GM18909 (cell line): ENCODE measurements around the gene PGAP6.
"Not testable (repeated sequence)": the region's sequence is repeated elsewhere in the genome, so short reads cannot be mapped to it uniquely, and the experiment has no call there.

Source experiments
- ATAC-seq: cut with Tn5 transposase; IDR thresholded peaks from one replicate; pipeline ENCODE4 v1.9.1; 2021; ENCODE audit warnings: mild to moderate bottlenecking; ENCODE audit not compliant: unreplicated experiment, poor library complexity

The PGAP6 gene

GRCh38 chr16:369275-369865, 12.4 kb downstream of the PGAP6 start:
- ATAC-seq, result no peak

GRCh38 chr16:368388-369158, 13.2 kb downstream of the PGAP6 start:
- ATAC-seq, result no peak

DNA sequence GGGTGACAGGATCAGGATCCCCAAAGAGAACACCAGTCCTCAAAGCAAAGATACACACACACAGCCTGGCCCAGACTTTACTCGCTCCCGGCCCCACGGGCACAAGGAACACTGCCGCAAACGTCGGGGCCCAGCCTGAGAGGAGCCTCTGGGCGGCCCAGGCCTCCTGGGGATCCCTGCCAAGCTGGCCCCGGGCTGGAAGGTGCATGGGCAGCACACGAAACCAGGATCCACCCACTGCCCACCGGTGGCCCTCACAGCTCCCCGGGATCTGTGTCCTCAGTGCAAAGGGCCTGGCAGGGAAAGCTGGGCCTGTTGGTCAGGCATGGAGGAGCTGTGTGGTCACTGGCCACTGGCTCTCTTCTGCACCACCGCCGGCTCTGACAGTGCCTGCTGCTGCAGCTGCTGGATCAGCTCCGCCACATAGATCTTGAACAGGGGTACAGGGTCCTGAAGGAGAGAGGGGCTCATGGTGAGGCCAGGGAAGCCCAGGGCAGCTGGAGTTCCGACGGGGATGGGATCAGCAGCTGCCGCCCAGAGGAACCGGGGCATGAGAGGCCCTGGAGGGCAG, 14.4 kb downstream of the PGAP6 start:
- no peak for ATAC-seq

DNA sequence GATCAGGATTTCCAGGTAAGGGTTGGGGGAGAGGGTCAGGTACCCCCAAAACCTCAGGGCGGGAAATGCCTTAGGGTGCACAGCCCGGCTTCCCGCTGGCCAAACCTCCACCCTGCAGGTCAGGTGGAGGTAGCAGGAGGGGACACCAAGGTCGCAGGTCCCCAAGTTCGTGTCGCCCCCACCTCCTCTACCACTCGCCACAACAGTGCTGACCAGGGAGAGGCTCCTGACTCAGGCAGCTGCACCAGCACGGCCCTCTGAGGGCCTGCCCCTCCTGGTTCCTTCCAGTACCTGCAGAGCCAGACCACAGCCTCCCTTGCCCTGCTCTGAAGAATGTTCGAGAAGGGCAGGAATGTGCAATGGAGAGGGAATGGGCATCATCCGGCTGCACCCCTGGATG, 15.3 kb downstream of the PGAP6 start:
- ATAC-seq, result no peak

DNA sequence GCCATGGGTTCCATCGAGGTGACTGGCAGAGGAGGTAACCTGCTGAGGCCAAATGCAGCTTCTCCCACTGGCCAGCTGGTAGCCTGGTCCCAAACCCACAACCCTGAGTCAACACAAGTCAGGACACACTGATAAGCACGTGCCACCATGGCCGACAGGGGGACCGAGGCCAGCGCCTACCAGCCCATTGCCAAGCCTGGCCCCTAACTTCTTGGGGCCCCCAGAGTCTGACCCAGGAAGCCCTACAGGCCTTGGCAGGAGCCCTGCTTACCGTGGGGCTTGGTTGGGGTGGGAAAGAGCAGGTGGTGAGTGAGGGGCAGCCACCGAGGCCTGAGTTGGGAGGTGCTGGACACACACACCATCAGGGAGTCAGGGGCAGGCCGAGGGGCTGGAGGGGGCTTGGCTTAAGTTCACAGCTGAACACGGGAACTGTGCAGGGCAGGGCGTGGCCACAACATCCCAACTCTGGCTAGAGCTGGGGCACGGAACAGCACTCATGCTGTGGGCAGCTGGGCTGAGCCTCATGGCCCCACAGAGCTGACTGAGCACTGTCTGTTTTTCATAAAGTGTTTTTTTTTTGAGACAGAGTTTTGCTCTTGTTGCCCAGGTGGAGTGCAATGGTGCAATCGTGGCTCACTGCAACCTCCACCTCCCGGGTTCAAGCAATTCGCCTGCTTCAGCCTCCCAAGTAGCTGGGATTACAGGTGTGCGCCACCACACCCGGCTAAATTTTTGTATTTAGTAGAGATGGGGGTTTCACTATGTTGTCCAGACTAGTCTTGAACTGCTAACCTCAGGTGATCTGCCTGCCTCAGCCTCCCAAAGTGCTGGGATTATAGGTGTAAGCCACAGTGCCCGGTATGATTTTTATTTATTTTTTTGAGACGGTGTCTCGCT, 16.9 kb downstream of the PGAP6 start:
- ATAC-seq, result no peak

- ATAC-seq, result no peak
Observed at GRCh38 chr16:363766-364490, 17.9 kb downstream of the PGAP6 start.

- no peak for ATAC-seq
Observed at GRCh38 chr16:363110-363765, 18.5 kb downstream of the PGAP6 start.

GRCh38 chr16:362702-362999, 19.1 kb downstream of the PGAP6 start:
- ATAC-seq, result not testable (repeated sequence)

- no peak for ATAC-seq
Observed at GRCh38 chr16:361872-362701, 19.7 kb downstream of the PGAP6 start.

DNA sequence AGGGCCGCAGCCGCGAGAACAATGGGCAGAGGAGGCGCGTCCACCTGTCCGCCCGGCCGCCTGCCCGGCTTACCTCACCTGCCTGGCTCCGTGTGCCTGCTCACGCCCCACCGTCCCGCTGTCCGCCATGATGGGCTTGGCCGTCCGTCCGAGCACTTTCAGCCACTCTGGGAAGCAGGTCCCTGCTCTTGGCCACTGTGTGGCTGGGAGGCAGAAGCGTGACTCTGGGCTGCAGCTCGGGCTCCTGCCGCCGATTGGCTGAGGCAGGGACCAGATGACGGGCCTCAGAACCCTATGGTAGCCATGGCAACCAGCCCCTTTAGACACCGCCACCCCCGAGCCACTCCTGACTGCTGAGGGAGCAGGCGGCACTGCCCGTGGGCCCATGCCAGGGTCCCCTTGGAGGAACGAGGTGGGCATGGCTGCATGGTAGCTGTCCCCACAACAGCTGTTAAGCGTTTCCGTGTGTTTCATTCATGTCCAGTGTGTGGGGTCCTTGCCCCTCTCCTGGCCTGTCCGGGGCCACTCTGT, 20.4 kb downstream of the PGAP6 start:
- no peak for ATAC-seq

DNA sequence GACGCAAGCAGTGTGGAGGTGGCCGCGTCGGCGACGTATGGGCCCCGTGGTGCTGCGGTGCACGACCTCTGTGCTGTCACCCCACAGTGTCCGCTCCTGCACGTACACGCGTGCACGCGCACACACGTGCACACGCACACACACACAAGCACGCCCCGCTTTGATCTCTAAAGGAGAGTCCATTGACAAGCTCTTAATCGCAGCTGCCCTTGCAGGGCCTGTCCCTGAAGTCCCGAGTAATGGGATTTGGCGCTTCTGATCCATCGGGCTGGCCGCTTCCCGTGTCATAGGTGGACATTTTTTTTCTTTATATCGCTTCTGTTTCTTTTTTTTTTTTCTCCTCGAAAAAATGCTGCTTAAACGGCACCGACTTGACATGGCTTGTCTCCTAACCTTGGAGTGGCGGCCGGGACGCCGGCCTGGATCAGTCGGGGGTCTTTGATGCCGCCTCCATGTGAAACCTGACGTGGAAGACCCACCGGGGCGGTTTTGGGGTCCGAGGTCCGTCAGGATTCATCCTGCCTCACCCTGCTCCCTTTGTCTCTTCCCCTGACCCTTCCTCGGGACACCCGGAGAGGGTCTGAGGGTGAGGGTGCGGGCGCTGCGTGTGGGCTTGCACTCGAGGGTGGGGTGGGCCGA, 21.0 kb downstream of the PGAP6 start:
- no peak for ATAC-seq

DNA sequence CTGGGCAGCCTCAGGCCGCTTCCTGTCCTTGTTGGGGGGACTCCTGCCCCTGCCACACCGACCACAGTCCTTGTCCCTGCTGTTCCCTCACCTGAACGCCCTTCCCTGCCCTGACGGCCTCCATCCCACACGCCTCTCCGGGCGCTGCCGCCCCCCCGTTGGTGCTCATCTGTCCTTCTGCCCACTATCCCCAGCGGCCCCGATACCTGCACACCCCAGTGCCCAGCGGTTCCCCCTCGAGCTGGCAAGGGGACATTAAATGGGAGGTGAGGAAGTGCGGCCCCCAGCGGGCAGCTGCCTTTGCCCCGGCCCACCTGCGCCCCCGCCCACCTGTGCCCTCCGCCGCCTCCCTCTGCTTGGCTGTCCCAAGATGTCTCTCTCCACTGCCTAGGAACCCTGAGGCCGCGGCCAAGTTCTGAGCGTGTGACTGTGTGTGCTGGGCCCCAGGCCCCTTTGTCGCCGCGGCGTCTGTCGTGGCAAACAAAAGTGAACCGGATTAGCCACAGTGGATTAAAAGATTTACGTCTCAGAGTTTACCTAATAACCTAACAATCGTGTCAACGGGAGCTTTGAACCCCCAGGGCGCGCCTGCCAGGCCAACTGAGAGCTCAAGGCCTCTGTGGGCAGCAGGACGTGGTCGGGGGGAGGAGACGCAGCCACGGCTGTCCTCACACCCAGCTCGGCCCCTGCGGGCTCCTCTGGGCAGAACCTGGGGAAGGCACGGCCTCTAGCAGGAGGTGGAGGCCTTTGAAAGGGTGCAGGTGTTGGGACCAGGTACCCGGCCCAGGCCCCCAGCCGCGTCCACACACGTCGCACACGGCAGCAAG, 21.7 kb downstream of the PGAP6 start:
- no peak for ATAC-seq

- no peak for ATAC-seq
Observed at GRCh38 chr16:359067-359763, 22.6 kb downstream of the PGAP6 start.

GRCh38 chr16:356741-357140, 25.0 kb downstream of the PGAP6 start:
- no peak for ATAC-seq

- ATAC-seq, result no peak
Observed at GRCh38 chr16:354971-355461, 26.8 kb downstream of the PGAP6 start.

DNA sequence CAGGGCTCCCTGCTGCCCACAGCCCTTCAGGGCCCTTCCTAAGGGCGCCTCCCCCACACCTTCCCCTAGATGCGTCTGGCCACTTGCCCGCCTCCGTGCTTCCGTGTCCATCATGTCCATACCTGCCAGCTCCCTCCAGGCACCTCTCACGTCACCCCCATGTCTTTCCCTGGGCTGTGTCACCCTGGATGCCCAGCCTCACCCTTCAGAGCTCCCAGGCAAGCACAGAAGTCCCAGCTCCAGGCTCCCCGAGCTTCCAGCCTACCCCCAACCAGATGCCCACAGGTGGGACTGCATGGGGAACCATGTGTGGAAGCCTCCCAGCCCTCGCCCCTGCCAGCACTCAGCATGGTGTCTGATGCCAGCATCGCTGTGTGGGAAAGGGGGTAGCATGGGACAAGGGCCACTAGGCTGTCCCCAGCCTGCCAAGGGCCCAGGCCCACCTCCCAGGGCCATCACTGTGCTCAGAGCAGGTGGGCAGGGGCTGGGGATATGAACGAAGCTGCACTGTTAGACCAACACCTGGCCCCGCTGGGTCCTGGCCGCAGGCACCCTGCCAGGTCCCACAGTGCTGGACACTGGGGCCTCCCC, 27.4 kb downstream of the PGAP6 start:
- no peak for ATAC-seq
